Activated CD4-positive, alpha-beta T cell treated with anti-CD3 and anti-CD28 coated beads, Interleukin-2, amount 10 ng/mL, durations not matched to agents 24 days and 14 days (primary cell): ENCODE results near the gene SBNO2. TPM values are rescaled to one million over a fixed set of nuclear protein-coding genes. Genes with fewer than 3 reads are reported as not detected.

Experiments used
- DNase-seq: peaks from one replicate; pipeline ENCODE4 v3.0.0; 2022
- H3K27ac Mint-ChIP-seq: one replicate; pipeline ENCODE4 v1.8.0; 2022; ENCODE audit warnings: mild to moderate bottlenecking, mixed read lengths
- H3K27me3 Mint-ChIP-seq: one replicate; pipeline ENCODE4 v1.8.0; 2022; ENCODE audit warnings: mixed read lengths
- H3K36me3 Mint-ChIP-seq: one replicate; pipeline ENCODE4 v1.8.0; 2022; ENCODE audit warnings: low read depth, mild to moderate bottlenecking, mixed read lengths
- H3K4me1 Mint-ChIP-seq: one replicate; pipeline ENCODE4 v1.8.0; 2021; ENCODE audit warnings: mixed read lengths
- H3K4me3 Mint-ChIP-seq: one replicate; pipeline ENCODE4 v1.8.0; 2022; ENCODE audit warnings: mild to moderate bottlenecking, moderate library complexity, mixed read lengths
- H3K9me3 Mint-ChIP-seq: one replicate; pipeline ENCODE4 v1.8.0; 2021; ENCODE audit warnings: mixed read lengths
- intact Hi-C: fragments of 100-400 bp; cut with micrococcal nuclease; formaldehyde crosslinking; loops from one replicate; pipeline ENCODE4 v1.15.1; 2023
- total RNA-seq: library from RNA; stranded (reverse); gene quantifications from 2 replicates; pipeline ENCODE4 v1.2.3, GENCODE V29; 2022

SBNO2 gene
- total RNA-seq, 1 donor from 2014 or later = 98.9 TPM

GRCh38 chr19:1182727-1183126 lies 8.7 kb upstream of the SBNO2 start:
- intact Hi-C loops = no loop called here

GRCh38 chr19:1182068-1182467 lies 8.0 kb upstream of the SBNO2 start:
- no peak for DNase-seq
- no peaks in the 10 kb centered on the region for H3K36me3 Mint-ChIP-seq
- no peaks in the 10 kb centered on the region for H3K9me3 Mint-ChIP-seq
- H3K27ac Mint-ChIP-seq = no peak overlapping the region
- peaks cover 20% of the 10 kb centered on the region for H3K4me1 Mint-ChIP-seq
- intact Hi-C loops = no loop called here
- H3K4me3 Mint-ChIP-seq = no peak overlapping the region
- H3K27me3 Mint-ChIP-seq = peaks cover 2% of the 10 kb centered on the region

More at GRCh38 chr19:1182727-1183126, 8.7 kb upstream of the SBNO2 start:
- no peaks in the 10 kb centered on the region for H3K9me3 Mint-ChIP-seq
- no peaks in the 10 kb centered on the region for H3K36me3 Mint-ChIP-seq
- peaks cover 2% of the 10 kb centered on the region for H3K27me3 Mint-ChIP-seq
- peaks cover 16% of the 10 kb centered on the region for H3K4me1 Mint-ChIP-seq
- no peak overlapping the region for H3K4me3 Mint-ChIP-seq
- H3K27ac Mint-ChIP-seq = no peak overlapping the region
- DNase-seq = no peak

- Mint-ChIP-seq H3K4me3 (peak overlapping the region; percentile 5), H3K27ac (no peak overlapping the region), H3K27me3 (peaks cover 2% of the 10 kb centered on the region), H3K4me1 (peaks cover 20% of the 10 kb centered on the region), H3K36me3 (no peaks in the 10 kb centered on the region), H3K9me3 (no peaks in the 10 kb centered on the region)
- intact Hi-C loops = no loop called here
- no peak for DNase-seq
Measured at GRCh38 chr19:1181606-1182005, 7.5 kb upstream of the SBNO2 start.

- Mint-ChIP-seq H3K27me3 (peaks cover 2% of the 10 kb centered on the region), H3K4me3 (no peak overlapping the region), H3K9me3 (no peaks in the 10 kb centered on the region), H3K36me3 (peaks cover 2% of the 10 kb centered on the region), H3K4me1 (peaks cover 22% of the 10 kb centered on the region), H3K27ac (peak overlapping the region; percentile 45)
- DNase-seq = no peak
- intact Hi-C loops = no loop called here
Measured at GRCh38 chr19:1177322-1178114, 3.5 kb upstream of the SBNO2 start.

- intact Hi-C loops = loop anchor here (5.0 kb wide), 1 partner anchor 41 kb away; no protein-coding TSS in a partner anchor
- Mint-ChIP-seq H3K27me3 (no peaks in the 10 kb centered on the region), H3K27ac (peak overlapping the region; percentile 91), H3K4me3 (peak overlapping the region; percentile 94), H3K4me1 (peaks cover 24% of the 10 kb centered on the region), H3K9me3 (no peaks in the 10 kb centered on the region), H3K36me3 (peaks cover 13% of the 10 kb centered on the region)
- DNase-seq = peak; percentile 78
Measured at GRCh38 chr19:1173159-1173844, 766 bp downstream of the SBNO2 start.

GRCh38 chr19:1172353-1173158 lies 1.5 kb downstream of the SBNO2 start:
- H3K27me3 Mint-ChIP-seq = no peaks in the 10 kb centered on the region
- intact Hi-C loops = loop anchor here (5.0 kb wide), 1 partner anchor 40 kb away; no protein-coding TSS in a partner anchor
- DNase-seq = no peak
- H3K9me3 Mint-ChIP-seq = no peaks in the 10 kb centered on the region
- peak overlapping the region; percentile 94 for H3K4me3 Mint-ChIP-seq
- peaks cover 13% of the 10 kb centered on the region for H3K36me3 Mint-ChIP-seq
- peak overlapping the region; percentile 74 for H3K27ac Mint-ChIP-seq
- H3K4me1 Mint-ChIP-seq = peaks cover 22% of the 10 kb centered on the region

- peaks cover 13% of the 10 kb centered on the region for H3K36me3 Mint-ChIP-seq
- no peaks in the 10 kb centered on the region for H3K9me3 Mint-ChIP-seq
- intact Hi-C loops = loop anchor here (5.0 kb wide), 1 partner anchor 40 kb away; no protein-coding TSS in a partner anchor
- H3K4me1 Mint-ChIP-seq = peaks cover 21% of the 10 kb centered on the region
- H3K4me3 Mint-ChIP-seq = peak overlapping the region; percentile 27
- no peak for DNase-seq
- H3K27me3 Mint-ChIP-seq = no peaks in the 10 kb centered on the region
- H3K27ac Mint-ChIP-seq = peak overlapping the region; percentile 30
Measured at GRCh38 chr19:1171755-1172352, 2.2 kb downstream of the SBNO2 start.

- no peaks in the 10 kb centered on the region for H3K9me3 Mint-ChIP-seq
- H3K4me3 Mint-ChIP-seq = peak overlapping the region; percentile 10
- DNase-seq = no peak
- H3K36me3 Mint-ChIP-seq = peaks cover 16% of the 10 kb centered on the region
- intact Hi-C loops = loop anchor here (5.0 kb wide), 1 partner anchor 39 kb away; no protein-coding TSS in a partner anchor
- H3K4me1 Mint-ChIP-seq = peaks cover 21% of the 10 kb centered on the region
- no peaks in the 10 kb centered on the region for H3K27me3 Mint-ChIP-seq
- H3K27ac Mint-ChIP-seq = peak overlapping the region; percentile 71
Measured at GRCh38 chr19:1170938-1171754, 2.9 kb downstream of the SBNO2 start.

- peaks cover 17% of the 10 kb centered on the region for H3K36me3 Mint-ChIP-seq
- no peak for DNase-seq
- H3K27me3 Mint-ChIP-seq = no peaks in the 10 kb centered on the region
- no peak overlapping the region for H3K4me3 Mint-ChIP-seq
- no peaks in the 10 kb centered on the region for H3K9me3 Mint-ChIP-seq
- H3K27ac Mint-ChIP-seq = no peak overlapping the region
- intact Hi-C loops = loop anchor here (5.0 kb wide), 1 partner anchor 38 kb away; no protein-coding TSS in a partner anchor
- H3K4me1 Mint-ChIP-seq = peaks cover 21% of the 10 kb centered on the region
Measured at GRCh38 chr19:1169921-1170885, 3.9 kb downstream of the SBNO2 start.

GRCh38 chr19:1169411-1169791 lies 4.7 kb downstream of the SBNO2 start:
- H3K27ac Mint-ChIP-seq = no peak overlapping the region
- no peak for DNase-seq
- no peaks in the 10 kb centered on the region for H3K27me3 Mint-ChIP-seq
- intact Hi-C loops = no loop called here
- H3K4me3 Mint-ChIP-seq = no peak overlapping the region
- peaks cover 17% of the 10 kb centered on the region for H3K36me3 Mint-ChIP-seq
- H3K9me3 Mint-ChIP-seq = no peaks in the 10 kb centered on the region
- peaks cover 17% of the 10 kb centered on the region for H3K4me1 Mint-ChIP-seq

- H3K9me3 Mint-ChIP-seq = no peaks in the 10 kb centered on the region
- intact Hi-C loops = no loop called here
- no peak overlapping the region for H3K4me3 Mint-ChIP-seq
- no peaks in the 10 kb centered on the region for H3K27me3 Mint-ChIP-seq
- H3K36me3 Mint-ChIP-seq = peaks cover 17% of the 10 kb centered on the region
- no peak overlapping the region for H3K27ac Mint-ChIP-seq
- DNase-seq = no peak
- H3K4me1 Mint-ChIP-seq = peaks cover 16% of the 10 kb centered on the region
Measured at GRCh38 chr19:1168572-1169410, 5.3 kb downstream of the SBNO2 start.
